IMR-90 (cell line): ENCODE measurements around the gene C1QTNF1.

Experiments
- BHLHE40 ChIP-seq: fragments of 150-350 bp; IDR thresholded peaks from 2 replicates; pipeline ENCODE4 v1.6.1; 2016; ENCODE audit warnings: mild to moderate bottlenecking, low read depth, low read length
- CHD1 ChIP-seq: IDR thresholded peaks from 2 replicates; pipeline ENCODE4 v1.6.1; 2012; ENCODE audit warnings: low read depth, low read length, improper control_type of control experiment
- FOS ChIP-seq: fragments of 150-350 bp; IDR thresholded peaks from 2 replicates; pipeline ENCODE4 v1.6.1; 2016; ENCODE audit warnings: low read depth, low read length
- MXI1 ChIP-seq: IDR thresholded peaks from 2 replicates; pipeline ENCODE4 v1.6.1; 2012; ENCODE audit warnings: low read depth, mild to moderate bottlenecking, low read length, moderate library complexity, borderline replicate concordance
- NFE2L2 ChIP-seq: fragments of 150-350 bp; IDR thresholded peaks from 2 replicates; pipeline ENCODE4 v1.6.1; 2016; ENCODE audit warnings: low read depth, mild to moderate bottlenecking, low read length
- POLR2A ChIP-seq: IDR thresholded peaks from 2 replicates; pipeline ENCODE4 v1.6.1; 2012; ENCODE audit warnings: mild to moderate bottlenecking, low read depth, low read length
- RAD21 ChIP-seq: IDR thresholded peaks from 2 replicates; pipeline ENCODE4 v1.6.1; 2012; ENCODE audit warnings: low read length, improper control_type of control experiment
- RCOR1 ChIP-seq: IDR thresholded peaks from 2 replicates; pipeline ENCODE4 v1.6.1; 2012; ENCODE audit warnings: mild to moderate bottlenecking, low read length, improper control_type of control experiment; ENCODE audit not compliant: insufficient replicate concordance
- RFX5 ChIP-seq: IDR thresholded peaks from 2 replicates; pipeline ENCODE4 v1.8.0; 2012; ENCODE audit warnings: low read depth, mild to moderate bottlenecking, low read length, moderate library complexity
- TF ChIP-seq, protein P1 (sequence below): conservative IDR thresholded peaks from 2 replicates; pipeline ENCODE4 v1.5.1; 2012; ENCODE audit warnings: mild to moderate bottlenecking, low read depth, low read length, improper control_type of control experiment
- TF ChIP-seq, protein P2 (sequence below): fragments of 150-350 bp; IDR thresholded peaks from 2 replicates; pipeline ENCODE4 v1.6.1; 2017; ENCODE audit warnings: mild to moderate bottlenecking, antibody characterized with exemption, low read length, low read depth

DNA sequence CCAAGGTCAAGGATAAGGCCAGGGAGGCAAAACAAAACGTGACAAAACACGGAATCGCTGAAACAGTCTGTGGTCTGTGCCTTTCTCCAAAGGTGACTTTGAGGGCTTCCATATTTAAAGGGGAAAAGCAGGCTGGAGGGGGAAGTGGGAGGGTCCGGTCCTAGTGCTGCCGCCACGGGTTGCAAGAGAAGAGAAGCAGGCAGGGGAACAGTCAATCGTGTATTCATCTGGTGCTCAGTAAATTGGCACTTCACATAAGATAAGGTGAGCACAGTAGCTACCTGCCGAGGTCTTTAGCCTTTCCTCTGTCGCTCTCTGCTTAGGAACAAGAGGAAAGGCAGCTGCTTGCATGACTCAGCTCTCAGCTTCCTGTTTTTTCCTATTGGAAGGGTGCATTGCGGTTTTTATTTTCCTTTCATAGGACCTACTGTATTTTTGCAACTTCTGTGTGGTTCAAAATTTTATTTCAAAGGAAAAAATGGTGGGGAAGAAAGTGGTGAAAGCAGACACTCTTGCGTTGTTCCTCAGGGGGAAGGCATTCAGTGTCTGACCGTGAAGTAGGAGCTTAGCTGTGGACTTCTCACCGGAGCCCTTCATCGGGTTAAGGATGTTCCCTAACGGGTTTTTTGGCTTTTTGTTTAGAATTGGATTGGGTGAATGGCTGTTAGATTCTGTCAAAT, 37.2 kb upstream of the C1QTNF1 start:
- TF ChIP-seq, protein P1, sequence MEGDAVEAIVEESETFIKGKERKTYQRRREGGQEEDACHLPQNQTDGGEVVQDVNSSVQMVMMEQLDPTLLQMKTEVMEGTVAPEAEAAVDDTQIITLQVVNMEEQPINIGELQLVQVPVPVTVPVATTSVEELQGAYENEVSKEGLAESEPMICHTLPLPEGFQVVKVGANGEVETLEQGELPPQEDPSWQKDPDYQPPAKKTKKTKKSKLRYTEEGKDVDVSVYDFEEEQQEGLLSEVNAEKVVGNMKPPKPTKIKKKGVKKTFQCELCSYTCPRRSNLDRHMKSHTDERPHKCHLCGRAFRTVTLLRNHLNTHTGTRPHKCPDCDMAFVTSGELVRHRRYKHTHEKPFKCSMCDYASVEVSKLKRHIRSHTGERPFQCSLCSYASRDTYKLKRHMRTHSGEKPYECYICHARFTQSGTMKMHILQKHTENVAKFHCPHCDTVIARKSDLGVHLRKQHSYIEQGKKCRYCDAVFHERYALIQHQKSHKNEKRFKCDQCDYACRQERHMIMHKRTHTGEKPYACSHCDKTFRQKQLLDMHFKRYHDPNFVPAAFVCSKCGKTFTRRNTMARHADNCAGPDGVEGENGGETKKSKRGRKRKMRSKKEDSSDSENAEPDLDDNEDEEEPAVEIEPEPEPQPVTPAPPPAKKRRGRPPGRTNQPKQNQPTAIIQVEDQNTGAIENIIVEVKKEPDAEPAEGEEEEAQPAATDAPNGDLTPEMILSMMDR: no peak
- TF ChIP-seq BHLHE40 (no peak), POLR2A (no peak), RAD21 (no peak), RFX5 (no peak), FOS (no peak), CHD1 (no peak), NFE2L2 (peak; percentile 60; the same call in 1 of the 2 replicates), MXI1 (no peak), RCOR1 (no peak)
- TF ChIP-seq, protein P2, sequence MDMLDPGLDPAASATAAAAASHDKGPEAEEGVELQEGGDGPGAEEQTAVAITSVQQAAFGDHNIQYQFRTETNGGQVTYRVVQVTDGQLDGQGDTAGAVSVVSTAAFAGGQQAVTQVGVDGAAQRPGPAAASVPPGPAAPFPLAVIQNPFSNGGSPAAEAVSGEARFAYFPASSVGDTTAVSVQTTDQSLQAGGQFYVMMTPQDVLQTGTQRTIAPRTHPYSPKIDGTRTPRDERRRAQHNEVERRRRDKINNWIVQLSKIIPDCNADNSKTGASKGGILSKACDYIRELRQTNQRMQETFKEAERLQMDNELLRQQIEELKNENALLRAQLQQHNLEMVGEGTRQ: no peak
